NCI-H524 treated with DMSO at 0.1 percent for 48 hours (cell line): ENCODE data around the gene SLC10A3.

Experiments
- DNase-seq: peaks from one replicate; lab custom pipeline; 2025; lab: John Stamatoyannopoulos, UW

Gene SLC10A3

DNA sequence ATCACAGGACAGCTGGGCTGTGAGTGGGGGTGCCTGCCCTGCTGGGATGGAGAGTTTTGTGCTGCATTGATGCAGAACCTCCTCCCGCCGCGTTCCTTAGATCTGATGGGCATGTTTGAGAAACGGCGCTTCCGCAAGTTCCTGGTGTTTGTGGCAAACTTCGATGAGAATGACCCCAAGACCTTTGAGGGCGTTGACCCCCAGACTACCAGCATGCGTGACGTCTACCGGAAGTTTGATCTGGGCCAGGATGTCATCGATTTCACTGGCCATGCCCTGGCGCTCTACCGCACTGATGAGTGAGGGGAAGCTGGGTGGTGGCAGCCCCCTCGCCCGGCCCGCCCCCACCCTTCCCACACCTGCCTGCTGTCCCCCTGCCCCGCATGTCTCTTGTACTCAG lies 50.6 kb downstream of the SLC10A3 start:
- no peak for DNase-seq

DNA sequence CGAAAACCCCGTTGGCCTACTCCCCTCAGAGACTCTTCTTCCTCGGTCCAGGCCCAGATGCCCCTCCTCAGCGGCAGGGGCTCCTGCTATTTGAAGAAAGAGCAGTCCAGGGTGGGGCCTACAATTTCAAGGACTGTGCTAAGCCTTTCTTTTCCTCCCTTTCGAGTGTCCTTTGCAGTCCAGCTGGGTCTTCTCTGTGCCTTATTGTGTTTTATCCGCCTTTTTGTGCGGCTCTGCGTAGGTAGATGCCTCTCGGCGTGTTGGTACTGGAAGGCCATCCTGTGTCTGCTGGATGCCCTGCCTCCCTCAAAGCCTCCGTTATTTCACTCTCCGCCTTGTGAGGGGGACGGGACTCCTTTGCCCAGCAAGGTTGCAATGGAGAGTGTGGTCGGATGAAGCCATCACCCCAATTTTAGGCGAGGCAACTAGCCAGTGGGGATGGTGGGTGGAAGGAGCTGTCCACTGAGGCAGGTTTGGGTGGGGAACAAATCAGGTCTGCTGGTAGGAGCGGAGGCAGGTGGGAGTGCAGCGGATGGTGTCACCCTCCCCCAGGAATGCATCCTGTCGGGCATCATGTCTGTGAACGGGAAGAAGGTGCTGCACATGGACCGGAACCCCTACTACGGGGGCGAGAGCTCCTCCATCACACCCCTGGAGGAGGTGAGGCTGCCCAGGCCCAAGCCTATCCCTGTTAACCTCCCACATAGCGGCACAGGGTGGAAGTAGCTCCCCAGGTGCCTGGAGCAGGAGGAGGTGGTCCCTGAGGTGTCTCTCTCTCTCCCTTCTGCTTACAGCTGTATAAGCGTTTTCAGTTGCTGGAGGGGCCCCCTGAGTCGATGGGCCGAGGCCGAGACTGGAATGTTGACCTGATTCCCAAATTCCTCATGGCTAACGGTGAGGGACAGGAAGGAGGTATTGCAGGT lies 52.2 kb downstream of the SLC10A3 start:
- no peak for DNase-seq
